ENCODE data around the gene HERC2.

HERC2 gene

DNA sequence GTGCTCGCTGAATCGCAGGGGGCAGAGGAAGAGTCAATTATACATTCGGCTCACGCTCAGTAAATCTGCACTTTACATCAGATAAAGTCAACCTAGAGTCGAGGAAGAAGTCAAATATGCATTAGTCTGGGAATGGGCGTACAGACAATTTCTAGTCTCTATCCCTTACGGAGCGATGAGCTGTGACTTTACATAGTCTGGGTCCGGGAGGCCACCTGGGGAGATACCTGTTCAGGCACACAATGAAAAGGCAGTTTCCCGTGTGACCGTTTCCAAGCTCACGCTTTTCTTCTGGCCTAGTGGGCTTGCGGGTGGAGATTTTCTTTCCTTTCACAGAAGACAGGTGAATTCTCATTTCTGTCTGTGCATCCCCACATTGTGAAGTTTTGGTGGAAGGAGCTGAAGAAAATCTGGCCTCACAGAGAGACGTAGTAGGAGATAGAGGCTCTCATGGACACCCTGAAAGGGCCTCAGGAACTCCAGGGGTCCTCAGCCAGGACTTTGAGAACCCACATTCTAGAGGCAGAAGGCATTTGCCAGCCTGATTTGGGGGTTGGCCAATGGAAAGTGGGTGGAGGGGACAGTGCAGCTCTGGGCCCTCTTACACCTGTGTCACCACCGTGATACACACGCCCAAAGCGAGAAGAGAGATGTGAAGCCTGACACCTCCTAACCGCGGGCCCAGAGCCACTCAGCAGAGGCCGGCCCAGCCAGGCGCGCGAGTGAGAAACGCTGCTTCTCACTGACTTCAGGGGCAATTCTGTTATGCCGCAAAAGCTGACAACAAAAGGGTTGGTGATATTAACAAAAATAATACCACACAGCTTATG lies 212.1 kb downstream of the HERC2 start:
- ATAC-seq (ENCODE audit: insufficient read depth, low read depth), result no peak
- Histone ChIP-seq H3K9ac (ENCODE audit: low read depth, low read length) (no peak overlapping the region), H3K9me3 (ENCODE audit: insufficient read depth, low read length, severe bottlenecking) (no peaks in the 10 kb centered on the region), H3K4me3 (ENCODE audit: low read depth in 1 of 2, low read length in 2 of 2) (no peak overlapping the region), H3K27me3 (ENCODE audit: insufficient read depth, low read length, poor library complexity) (no peaks in the 10 kb centered on the region), H3K4me1 (ENCODE audit: insufficient read depth, low read length) (no peaks in the 10 kb centered on the region), H3K79me2 (ENCODE audit: insufficient read depth, low read length) (no peaks in the 10 kb centered on the region), H3K36me3 (ENCODE audit: insufficient read depth, low read length) (peaks cover 36% of the 10 kb centered on the region), H4K20me1 (ENCODE audit: insufficient read depth, low read length) (no peaks in the 10 kb centered on the region; the same call in 1 of the 2 replicates), H3K4me2 (ENCODE audit: insufficient read depth, low read length) (no peak overlapping the region), H2AFZ (ENCODE audit: low read depth, low read length) (no peak overlapping the region), H3K27ac (ENCODE audit: low read length) (no peak overlapping the region)
- DNase-seq, result no peak
- TF ChIP-seq, protein P1, sequence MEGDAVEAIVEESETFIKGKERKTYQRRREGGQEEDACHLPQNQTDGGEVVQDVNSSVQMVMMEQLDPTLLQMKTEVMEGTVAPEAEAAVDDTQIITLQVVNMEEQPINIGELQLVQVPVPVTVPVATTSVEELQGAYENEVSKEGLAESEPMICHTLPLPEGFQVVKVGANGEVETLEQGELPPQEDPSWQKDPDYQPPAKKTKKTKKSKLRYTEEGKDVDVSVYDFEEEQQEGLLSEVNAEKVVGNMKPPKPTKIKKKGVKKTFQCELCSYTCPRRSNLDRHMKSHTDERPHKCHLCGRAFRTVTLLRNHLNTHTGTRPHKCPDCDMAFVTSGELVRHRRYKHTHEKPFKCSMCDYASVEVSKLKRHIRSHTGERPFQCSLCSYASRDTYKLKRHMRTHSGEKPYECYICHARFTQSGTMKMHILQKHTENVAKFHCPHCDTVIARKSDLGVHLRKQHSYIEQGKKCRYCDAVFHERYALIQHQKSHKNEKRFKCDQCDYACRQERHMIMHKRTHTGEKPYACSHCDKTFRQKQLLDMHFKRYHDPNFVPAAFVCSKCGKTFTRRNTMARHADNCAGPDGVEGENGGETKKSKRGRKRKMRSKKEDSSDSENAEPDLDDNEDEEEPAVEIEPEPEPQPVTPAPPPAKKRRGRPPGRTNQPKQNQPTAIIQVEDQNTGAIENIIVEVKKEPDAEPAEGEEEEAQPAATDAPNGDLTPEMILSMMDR (IDR thresholded peaks at IDR 0.05; ENCODE audit: borderline replicate concordance, extremely low read depth, low read length, poor library complexity, severe bottlenecking), result no peak
- no peak for TF ChIP-seq EZH2 (IDR thresholded peaks at IDR 0.05; ENCODE audit: borderline replicate concordance, low read depth, low read length, severe bottlenecking)

DNA sequence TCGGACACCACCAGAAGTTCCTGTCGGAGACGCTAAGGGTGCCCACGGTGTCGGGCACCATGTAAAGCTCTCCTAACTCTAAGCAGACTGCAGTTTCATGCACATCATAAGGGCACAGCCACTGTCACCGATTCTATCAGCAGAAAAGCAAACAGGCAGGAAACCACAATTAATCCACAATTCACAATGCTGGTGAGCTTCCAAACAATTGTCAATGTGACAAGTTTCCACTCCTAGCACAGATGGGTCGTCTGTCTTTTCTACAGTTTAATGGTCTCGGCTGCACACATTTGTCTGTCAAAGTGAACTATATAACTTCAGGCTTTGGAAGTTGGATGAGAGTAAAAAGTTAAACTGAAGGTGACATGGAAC lies 214.1 kb downstream of the HERC2 start:
- Histone ChIP-seq H3K9me3 (ENCODE audit: insufficient read depth, low read length, severe bottlenecking) (no peaks in the 10 kb centered on the region), H3K9ac (ENCODE audit: low read depth, low read length) (no peak overlapping the region), H3K27me3 (ENCODE audit: insufficient read depth, low read length, poor library complexity) (no peaks in the 10 kb centered on the region), H4K20me1 (ENCODE audit: insufficient read depth, low read length) (no peaks in the 10 kb centered on the region; the same call in 1 of the 2 replicates), H3K4me2 (ENCODE audit: insufficient read depth, low read length) (no peak overlapping the region), H3K79me2 (ENCODE audit: insufficient read depth, low read length) (no peaks in the 10 kb centered on the region), H3K4me1 (ENCODE audit: insufficient read depth, low read length) (no peaks in the 10 kb centered on the region), H3K36me3 (ENCODE audit: insufficient read depth, low read length) (peaks cover 17% of the 10 kb centered on the region), H3K27ac (ENCODE audit: low read length) (no peak overlapping the region), H3K4me3 (ENCODE audit: low read depth in 1 of 2, low read length in 2 of 2) (no peak overlapping the region), H2AFZ (ENCODE audit: low read depth, low read length) (no peak overlapping the region)
- TF ChIP-seq, protein P1 (IDR thresholded peaks at IDR 0.05; ENCODE audit: borderline replicate concordance, extremely low read depth, low read length, poor library complexity, severe bottlenecking), result no peak
- TF ChIP-seq EZH2 (IDR thresholded peaks at IDR 0.05; ENCODE audit: borderline replicate concordance, low read depth, low read length, severe bottlenecking), result no peak
- DNase-seq (no peak), ATAC-seq (ENCODE audit: insufficient read depth, low read depth) (peak; percentile 37)

DNA sequence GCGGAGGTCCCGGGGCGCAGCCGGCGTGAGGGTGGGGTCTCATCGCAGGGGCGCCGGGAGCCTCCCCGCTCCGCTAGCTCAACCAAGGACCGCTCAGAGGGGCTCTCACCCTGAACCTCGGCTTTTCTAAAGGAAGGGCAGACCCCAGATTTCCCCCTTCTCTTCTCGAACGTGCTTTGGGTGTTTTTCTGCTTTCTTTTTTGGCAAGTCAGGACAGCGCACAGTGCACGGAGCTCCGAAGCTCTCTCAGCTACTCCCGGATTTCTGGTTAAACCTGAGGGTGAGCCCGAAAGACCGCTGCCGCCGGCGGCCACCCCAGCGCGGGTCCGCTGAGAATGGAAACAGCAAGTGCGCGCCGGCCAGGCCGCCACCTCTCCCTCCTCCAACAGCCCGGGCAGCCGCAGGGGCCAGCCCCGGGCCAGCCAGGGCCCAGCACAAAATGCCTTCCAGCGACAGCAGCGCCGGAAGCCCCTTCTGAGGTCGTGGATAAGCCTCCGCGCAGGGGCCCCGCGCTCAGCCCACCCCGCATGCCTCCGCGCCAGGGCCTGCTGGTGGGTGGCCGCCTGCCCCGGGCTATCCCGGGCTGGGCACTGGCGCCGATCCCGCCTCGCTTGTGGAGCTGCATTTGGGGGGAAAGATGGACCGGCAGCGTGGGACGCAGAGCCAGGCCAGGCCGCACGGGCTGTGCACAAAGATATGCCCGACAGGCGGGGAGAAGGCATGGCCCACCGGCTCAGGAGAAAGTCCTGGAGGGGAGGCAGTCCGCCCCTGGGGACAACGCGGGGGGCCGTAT lies 214.7 kb downstream of the HERC2 start:
- Histone ChIP-seq H3K27ac (ENCODE audit: low read length) (no peak overlapping the region), H3K27me3 (ENCODE audit: insufficient read depth, low read length, poor library complexity) (no peaks in the 10 kb centered on the region), H3K4me2 (ENCODE audit: insufficient read depth, low read length) (no peak overlapping the region), H2AFZ (ENCODE audit: low read depth, low read length) (no peak overlapping the region), H3K4me3 (ENCODE audit: low read depth in 1 of 2, low read length in 2 of 2) (no peak overlapping the region), H3K4me1 (ENCODE audit: insufficient read depth, low read length) (no peaks in the 10 kb centered on the region), H3K9ac (ENCODE audit: low read depth, low read length) (no peak overlapping the region), H3K9me3 (ENCODE audit: insufficient read depth, low read length, severe bottlenecking) (no peaks in the 10 kb centered on the region), H3K36me3 (ENCODE audit: insufficient read depth, low read length) (peaks cover 11% of the 10 kb centered on the region), H4K20me1 (ENCODE audit: insufficient read depth, low read length) (no peaks in the 10 kb centered on the region; the same call in 1 of the 2 replicates), H3K79me2 (ENCODE audit: insufficient read depth, low read length) (no peaks in the 10 kb centered on the region)
- ATAC-seq (ENCODE audit: insufficient read depth, low read depth), result peak; percentile 22; the same call in 1 of the 3 replicates
- TF ChIP-seq, protein P1 (IDR thresholded peaks at IDR 0.05; ENCODE audit: borderline replicate concordance, extremely low read depth, low read length, poor library complexity, severe bottlenecking), result no peak
- TF ChIP-seq EZH2 (IDR thresholded peaks at IDR 0.05; ENCODE audit: borderline replicate concordance, low read depth, low read length, severe bottlenecking), result no peak
- DNase-seq, result no peak

Data from DND-41 (cell line).